Measurements from ENCODE around the gene CARD11. TPM values are rescaled to one million over a fixed set of nuclear protein-coding genes. Genes with fewer than 3 reads are reported as not detected.

Gene CARD11
- polyA plus RNA-seq, 1 donor from 2014 or later: not detected

GRCh38 chr7:2869981-2870380, 173.7 kb downstream of the CARD11 start:
- Histone ChIP-seq H3F3A (ENCODE audit: insufficient read depth, low read length, poor library complexity, severe bottlenecking) (no peaks in the 10 kb centered on the region), H3K79me2 (replicated peaks; ENCODE audit: insufficient read depth, low read length) (no peaks in the 10 kb centered on the region), H3K9me3 (ENCODE audit: low read length) (no peaks in the 10 kb centered on the region), H3K4me3 (ENCODE audit: low read length) (no peak overlapping the region), H4K20me1 (ENCODE audit: insufficient read depth) (no peaks in the 10 kb centered on the region), H3K9ac (ENCODE audit: low read length) (no peak overlapping the region), H3K9me2 (ENCODE audit: insufficient read depth, low read length) (no peaks in the 10 kb centered on the region), H3K36me3 (ENCODE audit: insufficient read depth, low read length) (no peaks in the 10 kb centered on the region), H3K27ac (ENCODE audit: low read length) (no peak overlapping the region), H3K4me2 (ENCODE audit: low read length) (no peak overlapping the region), H2AFZ (ENCODE audit: low read depth, low read length) (no peak overlapping the region), H3K27me3 (ENCODE audit: insufficient read depth, low read depth, low read length) (no peaks in the 10 kb centered on the region)
- no peak for TF ChIP-seq EZH2 (IDR thresholded peaks at IDR 0.05; ENCODE audit: borderline replicate concordance, insufficient read depth, low read length, poor library complexity, severe bottlenecking)
- no peak for TF ChIP-seq REST (IDR thresholded peaks at IDR 0.05; ENCODE audit: borderline replicate concordance)
- TF ChIP-seq TAF1 (IDR thresholded peaks at IDR 0.05; ENCODE audit: low read depth): no peak
- TF ChIP-seq EP300 (conservative IDR thresholded peaks at IDR 0.05; ENCODE audit: poor library complexity, severe bottlenecking): no peak
- no peak for TF ChIP-seq CTCF (IDR thresholded peaks at IDR 0.05; ENCODE audit: poor library complexity, severe bottlenecking)
- TF ChIP-seq POLR2AphosphoS5 (IDR thresholded peaks at IDR 0.05): no peak
- TF ChIP-seq SMC3 (conservative IDR thresholded peaks at IDR 0.05; ENCODE audit: poor library complexity): no peak
- no peak for TF ChIP-seq MXI1 (conservative IDR thresholded peaks at IDR 0.05; ENCODE audit: poor library complexity, severe bottlenecking)
- no peak for TF ChIP-seq RAD21 (conservative IDR thresholded peaks at IDR 0.05)

- H3K27me3 ChIP-seq (ENCODE audit: insufficient read depth, low read depth, low read length): no peaks in the 10 kb centered on the region
- H3K9me3 ChIP-seq (ENCODE audit: low read length): no peaks in the 10 kb centered on the region
- no peaks in the 10 kb centered on the region for H3K36me3 ChIP-seq (ENCODE audit: insufficient read depth, low read length)
- H3K4me3 ChIP-seq (ENCODE audit: low read length): no peak overlapping the region
- H4K20me1 ChIP-seq (ENCODE audit: insufficient read depth): no peaks in the 10 kb centered on the region
- no peaks in the 10 kb centered on the region for H3K79me2 ChIP-seq (replicated peaks; ENCODE audit: insufficient read depth, low read length)
- no peaks in the 10 kb centered on the region for H3F3A ChIP-seq (ENCODE audit: insufficient read depth, low read length, poor library complexity, severe bottlenecking)
- no peak overlapping the region for H3K27ac ChIP-seq (ENCODE audit: low read length)
- TF ChIP-seq MXI1 (conservative IDR thresholded peaks at IDR 0.05; ENCODE audit: poor library complexity, severe bottlenecking): no peak
- TF ChIP-seq EZH2 (IDR thresholded peaks at IDR 0.05; ENCODE audit: borderline replicate concordance, insufficient read depth, low read length, poor library complexity, severe bottlenecking): no peak
- TF ChIP-seq CTCF (IDR thresholded peaks at IDR 0.05; ENCODE audit: poor library complexity, severe bottlenecking): no peak
- no peak for TF ChIP-seq EP300 (conservative IDR thresholded peaks at IDR 0.05; ENCODE audit: poor library complexity, severe bottlenecking)
- TF ChIP-seq TAF1 (IDR thresholded peaks at IDR 0.05; ENCODE audit: low read depth): no peak
- TF ChIP-seq REST (IDR thresholded peaks at IDR 0.05; ENCODE audit: borderline replicate concordance): no peak
- TF ChIP-seq POLR2AphosphoS5 (IDR thresholded peaks at IDR 0.05): no peak
- TF ChIP-seq SMC3 (conservative IDR thresholded peaks at IDR 0.05; ENCODE audit: poor library complexity): no peak
- H2AFZ ChIP-seq (ENCODE audit: low read depth, low read length): no peak overlapping the region
- no peak overlapping the region for H3K4me2 ChIP-seq (ENCODE audit: low read length)
- H3K9ac ChIP-seq (ENCODE audit: low read length): no peak overlapping the region
- no peaks in the 10 kb centered on the region for H3K9me2 ChIP-seq (ENCODE audit: insufficient read depth, low read length)
These were observed 177.1 kb downstream of the CARD11 start for GRCh38 chr7:2866601-2867000.
